ENCODE results near the gene TEX48.

The TEX48 gene

GRCh38 chr9:114666401-114666800, 15.6 kb downstream of the TEX48 start:
- DNase-seq: no peak

GRCh38 chr9:114664181-114664580, 17.8 kb downstream of the TEX48 start:
- no peak for DNase-seq

GRCh38 chr9:114662081-114662989, 19.7 kb downstream of the TEX48 start:
- DNase-seq: peak; percentile 31

- DNase-seq: no peak
Measured at GRCh38 chr9:114657705-114658104, 24.3 kb downstream of the TEX48 start, which contains the start of gene TEX53. TSS of gene TEX53 (minus strand) at chr9:114657805. CDS start at chr9:114657774, 31 bp downstream.

- DNase-seq: no peak
Measured at GRCh38 chr9:114656301-114656700, 25.7 kb downstream of the TEX48 start.

- no peak for DNase-seq
Measured at GRCh38 chr9:114655689-114656088, 26.3 kb downstream of the TEX48 start.

- peak; percentile 57 for DNase-seq
Measured at GRCh38 chr9:114653556-114654159, 28.3 kb downstream of the TEX48 start.

- no peak for DNase-seq
Measured at GRCh38 chr9:114652776-114653555, 29.0 kb downstream of the TEX48 start.

- no peak for DNase-seq
Measured at GRCh38 chr9:114643896-114644295, 38.1 kb downstream of the TEX48 start.

- DNase-seq: no peak
Measured at GRCh38 chr9:114643001-114643400, 39.0 kb downstream of the TEX48 start.

GRCh38 chr9:114641967-114642366, 40.0 kb downstream of the TEX48 start:
- DNase-seq: no peak

- no peak for DNase-seq
Measured at GRCh38 chr9:114638404-114638803, 43.6 kb downstream of the TEX48 start.

- DNase-seq: no peak
Measured at GRCh38 chr9:114634387-114634786, 47.6 kb downstream of the TEX48 start.

- no peak for DNase-seq
Measured at GRCh38 chr9:114633438-114634089, 48.4 kb downstream of the TEX48 start.

- DNase-seq: no peak
Measured at GRCh38 chr9:114631166-114631565, 50.8 kb downstream of the TEX48 start.

- DNase-seq: no peak
Measured at GRCh38 chr9:114629563-114630090, 52.4 kb downstream of the TEX48 start.

- DNase-seq: no peak
Measured at GRCh38 chr9:114627553-114627952, 54.4 kb downstream of the TEX48 start.

GRCh38 chr9:114626415-114627020, 55.5 kb downstream of the TEX48 start:
- DNase-seq: no peak

GRCh38 chr9:114624677-114625076, 57.3 kb downstream of the TEX48 start:
- DNase-seq: no peak

- DNase-seq: no peak
Measured at GRCh38 chr9:114621975-114622609, 59.9 kb downstream of the TEX48 start.

GRCh38 chr9:114621561-114621960, 60.4 kb downstream of the TEX48 start:
- no peak for DNase-seq

Data from DMS153 (cell line).